GM23338 (cell line): ENCODE measurements around the gene MEN1. TPM values are rescaled to one million over a fixed set of nuclear protein-coding genes. Genes with fewer than 3 reads are reported as not detected.

ENCODE experiments used
- ATAC-seq: fragments of 200-7000 bp; cut with Tn5 transposase; 3 replicates; pipeline ENCODE4 v1.9.1; 2020
- DNase-seq: peaks from one replicate; pipeline ENCODE4 v3.0.0-alpha.2; 2015; ENCODE audit warnings: low spot score
- H2AFZ ChIP-seq: fragments of 200-600 bp; sonication (generic); 2 replicates; pipeline ENCODE4 v1.8.0; 2016; ENCODE audit warnings: antibody characterized with exemption, mild to moderate bottlenecking, moderate library complexity
- H3F3A ChIP-seq: fragments of 200-600 bp; sonication (generic); replicated peaks from 2 replicates; pipeline ENCODE4 v1.8.0; 2017; ENCODE audit warnings: antibody characterized with exemption, mixed run types, low read depth
- H3K27ac ChIP-seq: fragments of 200-600 bp; sonication (generic); 2 replicates; pipeline ENCODE4 v1.6.1; 2016; ENCODE audit warnings: low read depth
- H3K27me3 ChIP-seq: fragments of 200-600 bp; sonication (generic); 2 replicates; pipeline ENCODE4 v1.8.0; 2016; ENCODE audit warnings: mild to moderate bottlenecking, mixed run types, moderate library complexity; ENCODE audit not compliant: insufficient read depth
- H3K36me3 ChIP-seq: fragments of 200-600 bp; sonication (generic); 2 replicates; pipeline ENCODE4 v1.8.0; 2016; ENCODE audit warnings: mild to moderate bottlenecking; ENCODE audit not compliant: insufficient read depth
- H3K4me1 ChIP-seq: fragments of 200-600 bp; sonication (generic); 2 replicates; pipeline ENCODE4 v1.8.0; 2016; ENCODE audit warnings: mild to moderate bottlenecking, moderate library complexity; ENCODE audit not compliant: insufficient read depth
- H3K4me2 ChIP-seq: fragments of 200-600 bp; sonication (generic); 2 replicates; pipeline ENCODE4 v1.7.1; 2017; ENCODE audit warnings: mixed run types
- H3K4me3 ChIP-seq: fragments of 200-600 bp; sonication (generic); 2 replicates; pipeline ENCODE4 v1.6.1; 2016; ENCODE audit warnings: mixed run types
- H3K79me2 ChIP-seq: fragments of 200-600 bp; sonication (generic); replicated peaks from 2 replicates; pipeline ENCODE4 v1.8.0; 2017; ENCODE audit warnings: mild to moderate bottlenecking; ENCODE audit not compliant: insufficient read depth
- H3K9me2 ChIP-seq: fragments of 200-600 bp; sonication (generic); 2 replicates; pipeline ENCODE4 v1.8.0; 2017; ENCODE audit not compliant: insufficient read depth
- H4K20me1 ChIP-seq: fragments of 200-600 bp; sonication (generic); replicated peaks from 2 replicates; pipeline ENCODE4 v1.8.0; 2017; ENCODE audit warnings: mild to moderate bottlenecking; ENCODE audit not compliant: insufficient read depth
- H3K27ac Mint-ChIP-seq: 2 replicates; pipeline ENCODE4 v1.8.0; 2020; ENCODE audit warnings: inconsistent platforms, mild to moderate bottlenecking, moderate library complexity, mixed read lengths
- H3K27me3 Mint-ChIP-seq: 3 replicates; pipeline ENCODE4 v1.8.0; 2022; ENCODE audit warnings: low read depth, mild to moderate bottlenecking, moderate library complexity, mixed read lengths, inconsistent platforms; ENCODE audit not compliant: insufficient read depth, poor library complexity
- H3K36me3 Mint-ChIP-seq: 3 replicates; pipeline ENCODE4 v1.8.0; 2021; ENCODE audit warnings: low read depth, mild to moderate bottlenecking, inconsistent platforms, moderate library complexity, mixed read lengths
- H3K4me1 Mint-ChIP-seq: 3 replicates; pipeline ENCODE4 v1.8.0; 2020; ENCODE audit warnings: mild to moderate bottlenecking, inconsistent platforms, mixed read lengths
- H3K4me3 Mint-ChIP-seq: 3 replicates; pipeline ENCODE4 v1.8.0; 2021; ENCODE audit warnings: moderate library complexity, mild to moderate bottlenecking, inconsistent platforms, mixed read lengths
- H3K9me3 Mint-ChIP-seq: 3 replicates; pipeline ENCODE4 v1.8.0; 2020; ENCODE audit warnings: moderate library complexity, mild to moderate bottlenecking, inconsistent platforms, mixed read lengths
- CREB1 ChIP-seq: fragments of 250-450 bp; sonication (Bioruptor Pico); IDR thresholded peaks from 2 replicates; pipeline ENCODE4 v1.5.0; 2020; ENCODE audit warnings: low read depth, mild to moderate bottlenecking, moderate library complexity
- CTCF ChIP-seq, 2 experiments: fragments of 200-600 bp in 1 of 2; sonication (generic) in 1 of 2; conservative IDR thresholded peaks; 2 replicates each; pipeline versions ENCODE4 v1.5.1 to v1.6.1; 2016 to 2017; ENCODE audit warnings: antibody characterized with exemption in 2 of 2, low read depth in 2 of 2, mild to moderate bottlenecking in 2 of 2, moderate library complexity in 1 of 2
- ETS1 ChIP-seq: IDR thresholded peaks from 2 replicates; pipeline ENCODE4 v1.6.1; 2016; ENCODE audit warnings: antibody characterized with exemption
- EZH2 ChIP-seq: fragments of 200-600 bp; sonication (generic); IDR thresholded peaks from one replicate; pipeline ENCODE4 v1.8.0; 2017; ENCODE audit warnings: antibody characterized with exemption, mild to moderate bottlenecking, low read depth; ENCODE audit not compliant: unreplicated experiment
- JUNB ChIP-seq: IDR thresholded peaks from one replicate; pipeline ENCODE4 v1.6.1; 2016; ENCODE audit warnings: antibody characterized with exemption; ENCODE audit not compliant: unreplicated experiment
- NANOG ChIP-seq: IDR thresholded peaks from 2 replicates; pipeline ENCODE4 v1.6.1; 2016; ENCODE audit warnings: antibody characterized with exemption, borderline replicate concordance
- POLR2AphosphoS5 ChIP-seq: IDR thresholded peaks from 2 replicates; pipeline ENCODE4 v1.6.1; 2016; ENCODE audit warnings: antibody characterized with exemption, low read depth
- STAT1 ChIP-seq: IDR thresholded peaks from one replicate; pipeline ENCODE4 v1.6.1; 2016; ENCODE audit warnings: antibody characterized with exemption; ENCODE audit not compliant: unreplicated experiment
- ZNF114 ChIP-seq: fragments of 250-450 bp; sonication (Bioruptor Pico); IDR thresholded peaks from 2 replicates; pipeline ENCODE4 v1.5.0; 2020; ENCODE audit warnings: mild to moderate bottlenecking, moderate library complexity
- ZNF331 ChIP-seq: fragments of 250-450 bp; sonication (Bioruptor Pico); IDR thresholded peaks from 2 replicates; pipeline ENCODE4 v1.5.0; 2020; ENCODE audit warnings: low read depth, mild to moderate bottlenecking, moderate library complexity
- ZNF462 ChIP-seq: fragments of 250-450 bp; sonication (Bioruptor Pico); IDR thresholded peaks from 2 replicates; pipeline ENCODE4 v1.5.0; 2020; ENCODE audit warnings: mild to moderate bottlenecking, moderate library complexity
- polyA plus RNA-seq: library from polyadenylated mRNA; unstranded; fragments of >200 nt; fragmentation: Nextera tagmentation; extraction: Ambion mirVana; gene quantifications from 2 replicates; pipeline ENCODE4 v1.2.1, GENCODE V29; 2016
- total RNA-seq: library from RNA; depleted of rRNA; stranded (reverse); fragments of >200 nt; shearing (Covaris generic); gene quantifications from 2 replicates; pipeline ENCODE4 v1.2.3, GENCODE V29; 2014

MEN1 gene
- total and polyA plus RNA-seq, 2 experiments from 2014 or later, result 31.6 to 45.2 TPM

- Mint-ChIP-seq H3K4me3 (no peak overlapping the region), H3K4me1 (peaks cover 22% of the 10 kb centered on the region), H3K27me3 (peaks cover 12% of the 10 kb centered on the region), H3K27ac (no peak overlapping the region), H3K36me3 (no peaks in the 10 kb centered on the region; the same call in 2 of the 3 replicates), H3K9me3 (no peaks in the 10 kb centered on the region)
- Histone ChIP-seq H4K20me1 (no peaks in the 10 kb centered on the region), H3K27me3 (no peaks in the 10 kb centered on the region), H3K9me2 (no peaks in the 10 kb centered on the region), H3K4me1 (peaks cover 4% of the 10 kb centered on the region), H3K4me2 (no peak overlapping the region), H2AFZ (no peak overlapping the region), H3K27ac (no peak overlapping the region), H3F3A (no peaks in the 10 kb centered on the region), H3K79me2 (no peaks in the 10 kb centered on the region), H3K4me3 (no peak overlapping the region), H3K36me3 (no peaks in the 10 kb centered on the region)
- TF ChIP-seq NANOG, result no peak
- no peak for TF ChIP-seq ZNF331 (CRISPR knock-in tag)
- no peak for TF ChIP-seq EZH2
- TF ChIP-seq ZNF114 (CRISPR knock-in tag), result no peak
- TF ChIP-seq ETS1, result no peak
- TF ChIP-seq POLR2AphosphoS5, result no peak
- no peak for TF ChIP-seq STAT1
- no peak for TF ChIP-seq ZNF462 (CRISPR knock-in tag)
- TF ChIP-seq JUNB, result no peak
- no peak for TF ChIP-seq CTCF (conservative IDR thresholded peaks at IDR 0.05; ENCODE audit: low read depth in 2 of 2)
- TF ChIP-seq CREB1, result no peak
- ATAC-seq (no peak), DNase-seq (no peak)
Observed at GRCh38 chr11:64851831-64852351, 41.5 kb upstream of the MEN1 start.
